GM06990 (cell line): ENCODE measurements around the gene EMC6.

Experiments
- DNase-seq: peaks from one replicate; pipeline ENCODE4 v3.0.0-alpha.2; 2011; ENCODE audit not compliant: insufficient read length; ENCODE audit errors: extremely low read depth
- H3K27me3 ChIP-seq: replicated peaks from 2 replicates; pipeline ENCODE4 v1.6.0; 2011; ENCODE audit warnings: low read length; ENCODE audit not compliant: control insufficient read depth, insufficient read depth
- H3K36me3 ChIP-seq: 2 replicates; pipeline ENCODE4 v1.5.1; 2011; ENCODE audit warnings: low read length; ENCODE audit not compliant: control insufficient read depth, insufficient read depth
- H3K4me3 ChIP-seq: replicated peaks from 2 replicates; pipeline ENCODE4 v1.5.1; 2011; ENCODE audit warnings: low read depth, mild to moderate bottlenecking, control low read depth, low read length
- CTCF ChIP-seq: IDR thresholded peaks from 2 replicates; pipeline ENCODE4 v1.5.1; 2011; ENCODE audit warnings: low read length, control low read depth, mild to moderate bottlenecking, inconsistent platforms; ENCODE audit not compliant: insufficient read depth, poor library complexity, severe bottlenecking

The EMC6 gene

GRCh38 chr17:3657588-3657869 is 11.1 kb upstream of the EMC6 start:
- Histone ChIP-seq H3K27me3 (no peaks in the 10 kb centered on the region), H3K36me3 (peaks cover 6% of the 10 kb centered on the region; the same call in 1 of the 2 replicates), H3K4me3 (no peak overlapping the region)
- TF ChIP-seq CTCF: no peak
- no peak for DNase-seq

DNA sequence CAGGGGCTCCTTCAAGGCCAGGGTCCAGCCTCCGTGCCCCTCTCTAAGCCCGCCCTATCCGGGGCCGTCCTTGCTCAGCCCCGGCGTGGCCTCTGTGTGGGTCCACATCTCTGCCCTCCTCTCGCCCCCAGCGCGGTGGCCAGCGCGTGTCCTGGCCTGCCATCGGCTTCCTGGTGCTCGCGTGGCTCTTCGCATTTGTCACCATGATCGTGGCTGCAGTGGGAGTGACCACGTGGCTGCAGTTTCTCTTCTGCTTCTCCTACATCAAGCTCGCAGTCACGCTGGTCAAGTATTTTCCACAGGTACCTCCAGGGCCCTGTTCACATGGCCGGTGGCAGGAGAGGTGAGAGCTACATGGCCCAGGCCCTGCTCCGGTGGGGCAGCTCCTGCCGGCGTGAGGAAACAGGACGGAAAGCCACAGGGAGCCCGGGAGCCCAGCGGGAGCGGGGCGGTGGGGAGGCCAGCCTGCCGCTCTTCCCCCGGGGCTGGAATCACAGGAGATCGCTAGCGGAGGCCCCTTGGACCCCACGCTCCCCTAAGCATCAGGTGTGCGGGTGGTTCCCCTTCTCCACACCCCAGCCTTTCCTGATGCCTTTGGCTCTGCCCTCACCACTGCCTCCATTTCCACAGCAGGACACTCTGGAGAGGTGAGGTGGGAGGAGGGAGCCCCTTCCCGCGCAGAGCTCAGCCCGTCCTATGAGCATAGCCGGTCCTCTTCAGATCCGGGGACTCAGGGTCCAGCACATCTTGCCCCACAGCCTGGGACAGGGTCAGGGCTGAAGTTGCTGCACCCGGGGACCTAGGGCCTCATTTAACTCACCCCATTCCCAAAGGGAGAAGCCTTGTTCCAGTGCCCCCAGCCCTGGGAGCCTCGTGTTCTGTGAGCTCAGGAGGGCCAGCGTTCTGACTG is 10.5 kb upstream of the EMC6 start:
- no peaks in the 10 kb centered on the region for H3K27me3 ChIP-seq
- no peak overlapping the region for H3K4me3 ChIP-seq
- no peak for TF ChIP-seq CTCF
- H3K36me3 ChIP-seq: peaks cover 7% of the 10 kb centered on the region; the same call in 1 of the 2 replicates
- no peak for DNase-seq

DNA sequence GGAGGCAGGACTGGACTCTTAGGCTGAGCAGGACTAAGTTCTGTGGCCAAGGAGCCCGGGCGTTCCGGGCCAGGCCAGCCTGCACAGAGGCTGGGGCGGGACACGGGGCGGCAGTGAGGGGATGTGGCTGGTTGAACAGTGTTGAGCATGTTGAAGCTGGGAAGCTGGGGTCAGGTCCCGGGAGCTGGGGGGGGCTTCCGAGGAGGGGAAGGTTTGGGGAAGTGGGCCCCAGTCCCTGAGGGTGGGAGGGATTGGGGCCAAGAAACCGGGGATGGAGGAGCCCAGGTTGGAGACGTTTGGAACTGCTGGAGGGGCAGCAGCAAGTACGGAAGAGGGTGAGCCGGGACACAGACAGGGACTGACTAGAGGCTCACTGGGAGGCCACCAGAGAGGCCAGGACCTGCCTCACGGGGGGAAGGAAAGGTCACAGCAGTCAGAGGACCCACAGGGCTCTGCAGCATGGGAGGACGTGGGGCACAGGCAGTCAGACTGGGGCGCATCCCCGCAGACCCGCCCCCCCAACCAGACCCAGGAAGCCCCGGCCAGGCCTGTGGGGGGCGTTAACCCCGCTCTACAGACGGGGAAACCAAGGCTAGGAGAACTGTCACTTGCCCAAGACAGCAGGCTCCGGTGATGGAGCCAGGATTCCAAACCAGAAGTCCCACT is 9.7 kb upstream of the EMC6 start:
- TF ChIP-seq CTCF: no peak
- Histone ChIP-seq H3K4me3 (no peak overlapping the region), H3K36me3 (peaks cover 11% of the 10 kb centered on the region), H3K27me3 (no peaks in the 10 kb centered on the region)
- no peak for DNase-seq

- H3K27me3 ChIP-seq: no peaks in the 10 kb centered on the region
- no peak overlapping the region for H3K4me3 ChIP-seq
- no peak for TF ChIP-seq CTCF
- H3K36me3 ChIP-seq: peaks cover 11% of the 10 kb centered on the region
- no peak for DNase-seq
Measured at GRCh38 chr17:3659541-3660111, 9.0 kb upstream of the EMC6 start.

DNA sequence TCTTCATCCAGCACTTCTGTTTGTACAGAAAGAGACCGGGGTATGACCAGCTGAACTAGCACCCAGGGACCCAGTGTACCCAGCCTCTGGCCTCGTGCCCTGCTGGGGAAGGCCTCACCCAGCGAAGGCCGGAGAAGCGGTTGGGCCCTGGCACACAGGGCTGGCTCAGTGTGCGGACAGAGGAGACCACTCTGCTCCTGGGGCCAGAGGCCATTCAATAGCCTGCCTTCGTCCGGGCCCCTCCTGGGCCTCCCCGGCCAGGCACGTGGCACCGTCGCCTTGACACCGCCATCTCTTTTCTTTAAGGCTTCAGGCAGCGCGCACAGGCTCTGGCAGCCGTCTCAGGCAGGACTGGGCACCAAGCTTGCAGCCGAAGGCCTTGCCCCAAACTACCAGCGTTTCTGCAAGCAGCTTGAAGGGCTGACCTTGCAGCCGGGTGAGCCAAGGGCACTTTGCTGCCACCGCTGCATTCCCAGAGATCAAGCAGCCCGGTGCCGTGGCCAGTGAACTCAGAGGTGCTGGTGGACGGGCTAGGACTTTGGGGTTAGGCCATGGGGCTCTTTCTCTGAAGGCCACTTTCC is 8.2 kb upstream of the EMC6 start:
- Histone ChIP-seq H3K36me3 (peaks cover 11% of the 10 kb centered on the region), H3K27me3 (no peaks in the 10 kb centered on the region), H3K4me3 (no peak overlapping the region)
- DNase-seq: no peak
- TF ChIP-seq CTCF: no peak
